Myocyte (in vitro differentiated cells): ENCODE measurements around the gene NAV1. TPM values are rescaled to one million over a fixed set of nuclear protein-coding genes. Genes with fewer than 3 reads are reported as not detected.

Experiments
- DNase-seq: peaks from one replicate; pipeline ENCODE4 v3.0.0-alpha.2; 2012; ENCODE audit warnings: low read depth
- total RNA-seq: library from RNA; depleted of rRNA; stranded (reverse); fragments of >200 nt; gene quantifications from 2 replicates; pipeline ENCODE4 v1.2.3, GENCODE V29; 2014

Gene NAV1
- total RNA-seq, 1 donor from 2014 or later = 30.5 TPM

DNA sequence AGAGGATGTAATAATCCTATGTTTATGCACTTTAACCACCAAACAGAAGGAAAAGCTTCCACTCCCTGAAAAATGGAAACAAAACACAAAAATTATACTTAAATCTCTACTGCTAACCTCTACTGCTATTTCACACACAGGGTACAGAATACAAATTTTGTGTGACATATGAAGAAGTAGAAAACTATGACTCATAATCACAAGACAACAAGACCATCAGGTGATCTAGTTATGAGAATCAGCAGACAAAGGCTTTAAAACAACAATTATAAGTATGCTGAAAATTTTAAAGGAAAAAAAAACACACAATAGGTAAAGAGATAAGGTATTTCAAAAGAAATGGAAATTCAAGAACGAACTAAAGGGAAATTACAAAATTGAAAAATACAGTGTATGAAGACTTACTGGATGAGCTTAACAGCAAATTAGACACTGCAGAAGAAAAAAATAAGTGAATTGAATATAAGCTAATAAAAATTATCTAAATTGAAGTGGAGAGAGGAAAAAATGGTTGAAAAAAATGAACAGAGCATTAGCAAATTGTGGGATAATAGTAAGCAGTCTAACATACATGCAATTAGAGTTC, 13.6 kb upstream of the NAV1 start:
- no peak for DNase-seq

DNA sequence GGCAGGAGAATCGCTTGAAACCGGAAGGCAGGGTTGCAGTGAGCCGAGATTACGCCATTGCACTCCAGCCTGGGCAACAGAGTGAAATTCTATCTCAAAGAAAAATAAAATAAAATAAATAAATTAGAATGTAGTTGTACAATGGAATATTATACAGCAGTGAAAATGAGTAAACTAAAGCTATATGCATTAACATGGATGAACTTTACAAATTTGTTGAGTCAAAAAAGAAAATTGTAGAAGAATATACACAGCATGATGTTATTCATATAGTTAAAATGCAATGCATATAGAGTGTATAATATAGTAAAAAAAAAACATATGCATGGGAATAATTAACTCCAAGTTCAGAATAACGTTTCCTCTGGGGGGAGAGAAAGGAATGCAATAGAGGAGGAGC, 11.0 kb upstream of the NAV1 start:
- DNase-seq = no peak

DNA sequence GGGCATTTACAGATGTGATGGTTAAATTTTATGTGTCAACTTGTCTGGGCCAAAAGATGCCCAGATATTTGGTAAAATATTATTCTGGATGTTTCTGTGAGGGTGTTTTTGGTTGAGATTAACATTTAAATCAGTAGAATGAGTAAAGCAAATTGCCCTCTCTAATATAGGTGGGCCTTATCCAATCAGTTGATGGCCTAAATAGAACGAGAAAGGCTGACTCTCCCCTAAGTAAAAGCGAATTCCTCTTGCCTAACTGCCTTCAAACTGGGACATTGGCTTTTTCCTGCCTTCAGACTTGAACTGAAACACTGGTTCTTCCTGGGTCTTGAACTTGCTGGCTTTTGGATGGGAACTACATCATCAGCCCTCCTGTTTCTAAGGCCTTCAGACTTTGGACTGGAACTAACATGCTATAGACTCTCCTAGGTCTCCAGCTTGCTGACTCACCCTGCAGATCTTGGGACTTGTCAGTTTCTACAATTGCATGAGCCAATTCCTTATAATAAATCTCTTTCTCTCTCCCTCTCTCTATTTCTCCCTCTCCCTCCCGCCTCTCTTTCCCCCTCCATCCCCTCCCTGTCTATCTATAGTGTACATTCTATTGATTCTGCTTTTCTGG, 10.2 kb upstream of the NAV1 start:
- no peak for DNase-seq

DNA sequence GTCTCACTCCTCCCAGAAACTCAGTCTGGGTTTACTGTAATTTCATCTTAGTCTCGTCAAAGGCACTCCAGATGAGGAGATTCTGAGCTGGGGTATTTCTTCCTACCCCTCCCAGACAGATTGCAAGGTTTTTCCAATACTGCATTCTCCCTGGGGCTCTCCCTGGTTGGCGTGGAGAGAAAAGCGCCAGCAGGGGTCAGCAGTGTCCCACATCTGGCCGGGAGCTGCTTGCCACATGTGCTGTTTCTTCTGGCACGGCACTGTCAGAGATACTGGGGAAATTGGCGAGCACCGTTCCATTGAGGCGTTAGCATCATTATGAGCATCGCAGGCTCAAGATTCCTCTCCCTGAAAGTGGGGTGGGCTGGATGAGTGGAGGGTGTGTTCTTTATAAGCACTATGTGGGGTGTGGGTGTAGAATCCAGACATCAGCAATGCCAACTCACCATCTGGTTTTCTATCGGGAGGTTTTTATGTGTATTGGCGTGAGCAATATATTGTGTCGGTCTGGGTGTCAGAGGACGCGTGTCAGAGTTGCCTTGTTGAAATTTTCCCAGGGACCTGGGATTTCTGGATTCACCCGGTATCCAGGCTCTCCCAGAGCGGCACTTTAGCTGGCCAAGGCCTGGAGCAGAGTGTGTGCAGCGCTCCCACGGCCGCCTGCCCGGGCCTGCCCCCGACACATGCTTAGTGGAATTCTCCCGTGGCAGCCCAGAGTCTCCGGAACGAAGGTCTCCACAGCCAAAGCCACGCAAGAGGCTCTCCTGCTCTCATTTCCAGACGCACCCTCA, 8.0 kb upstream of the NAV1 start:
- DNase-seq = peak; percentile 91

DNA sequence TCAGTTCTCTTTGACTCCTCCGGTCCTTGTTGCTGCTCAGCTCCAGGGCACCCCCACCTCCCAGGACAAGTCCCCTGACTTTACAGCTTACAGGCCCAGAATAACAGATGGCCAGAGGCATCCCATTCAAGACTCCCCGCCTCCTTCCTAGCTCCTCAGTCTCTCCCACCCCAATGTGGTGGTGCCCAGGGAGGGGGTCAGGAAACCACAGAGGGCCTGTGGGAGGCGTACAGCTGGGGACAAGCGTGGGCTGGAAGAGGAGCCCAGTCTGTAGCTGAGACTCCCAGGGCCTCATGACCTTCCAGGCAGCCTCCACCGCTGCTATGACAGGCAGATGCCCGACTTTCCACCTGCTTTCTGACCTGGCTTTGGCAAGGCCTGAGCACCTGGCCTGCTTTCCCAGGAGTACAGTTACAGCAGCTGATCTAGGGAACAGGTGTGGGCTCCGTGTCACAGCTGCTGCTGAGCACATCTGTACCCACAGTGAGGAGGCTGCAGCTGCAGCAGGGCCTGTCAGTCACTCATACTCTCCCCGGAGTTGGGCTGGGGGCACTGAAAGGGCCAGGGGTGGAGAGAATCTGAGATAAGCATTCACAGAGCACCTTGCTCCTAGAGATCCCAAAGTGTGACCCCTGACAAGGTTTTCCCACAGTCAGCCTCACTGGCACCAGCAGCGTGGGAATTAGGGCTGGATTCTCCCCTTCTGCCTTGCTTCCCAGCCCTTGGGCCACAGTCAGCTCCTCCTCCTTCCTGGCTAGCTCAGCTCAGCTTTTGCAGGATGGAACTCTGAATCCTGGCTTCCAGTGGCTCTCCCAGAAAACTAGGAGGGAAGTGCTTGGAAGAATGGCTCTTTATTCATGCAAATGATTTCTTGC, 7.1 kb upstream of the NAV1 start:
- DNase-seq = peak; percentile 97

DNA sequence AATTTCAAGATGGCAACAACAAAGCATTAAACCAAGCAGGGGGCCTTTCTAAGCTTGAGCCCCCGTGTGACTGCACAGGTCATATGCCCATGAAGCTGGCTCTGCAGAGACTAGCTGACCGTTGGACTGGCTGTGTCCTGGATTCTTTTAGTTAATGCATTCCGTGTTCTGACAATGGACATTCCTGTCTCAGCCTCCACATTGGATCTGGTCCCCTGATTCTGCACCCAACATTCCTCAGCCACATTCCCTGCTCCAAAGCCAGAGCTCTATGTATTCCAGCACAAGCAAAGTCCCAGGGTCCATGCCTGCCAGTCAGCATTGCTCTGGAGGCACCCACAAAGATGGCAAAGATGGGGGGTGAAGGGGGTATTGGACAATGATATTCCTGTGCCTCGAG, 5.1 kb upstream of the NAV1 start:
- DNase-seq = no peak

DNA sequence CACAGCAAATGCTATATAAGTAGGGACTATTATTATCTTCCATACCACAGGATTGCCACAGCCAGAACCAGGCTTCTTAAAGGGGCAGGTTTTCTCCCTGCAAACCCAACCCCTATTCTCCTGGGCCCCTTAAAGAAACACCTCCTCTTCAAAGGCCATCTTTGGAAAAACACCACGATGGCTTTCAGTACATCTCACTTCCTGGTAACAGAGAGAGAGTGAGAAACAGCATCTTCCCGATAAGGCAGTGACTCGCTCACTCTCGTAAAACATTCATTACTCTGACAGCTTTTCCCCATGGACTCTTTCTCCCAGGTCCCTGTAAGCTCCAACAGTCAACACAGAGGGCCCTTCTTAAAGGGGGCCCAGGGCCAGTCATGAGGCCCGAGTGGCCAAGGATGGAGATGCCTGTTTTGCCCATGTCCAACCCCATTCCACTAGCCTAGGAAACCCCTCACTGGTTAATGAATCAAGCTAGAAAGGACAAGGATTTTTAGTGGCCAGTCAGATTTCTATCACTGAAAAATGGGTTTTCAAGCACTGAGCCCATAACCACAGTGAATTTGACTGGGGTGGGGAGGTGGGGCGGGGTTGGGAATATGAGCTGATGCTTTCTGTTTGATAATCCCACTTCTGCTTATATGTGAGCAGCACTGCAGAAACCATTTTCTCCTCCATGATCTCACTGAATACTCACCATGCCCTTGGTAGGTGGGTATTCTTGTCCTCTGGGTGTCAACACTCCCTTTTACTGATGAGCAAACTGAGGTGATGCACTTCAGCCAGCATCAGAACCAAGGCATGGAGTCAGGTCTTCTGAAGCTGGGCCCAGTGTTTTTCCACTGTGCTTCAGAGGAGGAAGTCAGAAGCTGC, 3.6 kb upstream of the NAV1 start:
- DNase-seq = peak; percentile 34

DNA sequence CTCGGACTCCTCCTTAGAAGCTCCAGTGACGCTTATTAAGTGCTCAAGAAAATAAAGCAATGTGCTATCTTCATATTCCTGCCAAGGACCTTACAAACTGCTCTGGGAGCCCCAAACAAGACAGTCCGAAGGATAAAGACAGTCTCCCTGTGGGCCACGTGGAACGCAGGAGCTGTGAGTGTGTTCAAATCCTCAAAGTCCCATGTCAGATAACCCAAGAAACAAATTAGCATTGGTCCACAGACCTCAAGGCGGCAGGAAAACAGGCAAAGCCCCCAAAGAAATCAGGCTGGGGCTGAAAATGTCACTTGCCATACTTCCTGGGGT, 3.0 kb upstream of the NAV1 start:
- no peak for DNase-seq

DNA sequence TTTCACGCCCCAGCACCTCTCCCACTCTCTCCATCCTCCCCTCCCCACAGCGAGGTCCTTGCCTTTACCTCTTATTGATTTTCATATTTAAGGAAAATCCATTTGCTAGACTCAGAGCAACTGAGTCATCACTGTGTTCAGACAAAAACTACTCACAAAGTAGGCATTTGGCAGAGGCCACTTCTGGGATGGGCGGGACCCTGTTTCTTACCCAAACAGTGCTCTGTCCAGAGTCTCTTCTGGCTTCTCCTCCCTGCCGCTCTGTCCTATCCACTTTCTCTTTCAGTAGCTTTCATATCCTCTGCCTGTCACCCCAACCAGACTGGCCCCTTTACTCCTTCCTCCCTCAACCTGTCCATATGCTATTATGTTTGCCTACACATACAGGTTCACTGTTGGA, 2.4 kb upstream of the NAV1 start:
- DNase-seq = peak; percentile 58

DNA sequence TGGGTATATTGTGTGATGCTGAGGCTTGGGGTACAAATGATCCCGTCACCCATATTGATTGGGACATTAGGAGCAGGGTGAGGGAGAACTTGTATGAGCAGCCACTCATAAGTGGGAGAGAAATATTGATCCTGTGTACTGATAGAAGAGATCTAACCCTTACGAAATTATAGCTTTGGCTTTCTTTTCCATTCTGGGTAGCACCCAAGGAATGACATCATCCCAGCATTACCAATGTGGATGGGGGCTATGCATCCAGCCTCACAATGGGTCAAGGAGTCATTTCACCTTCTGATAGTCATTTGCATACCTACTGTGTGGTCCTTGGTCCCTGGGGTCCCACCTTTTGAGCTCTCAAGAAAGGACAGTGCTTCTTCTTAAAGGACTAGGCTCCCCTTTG, 1.9 kb upstream of the NAV1 start:
- no peak for DNase-seq

DNA sequence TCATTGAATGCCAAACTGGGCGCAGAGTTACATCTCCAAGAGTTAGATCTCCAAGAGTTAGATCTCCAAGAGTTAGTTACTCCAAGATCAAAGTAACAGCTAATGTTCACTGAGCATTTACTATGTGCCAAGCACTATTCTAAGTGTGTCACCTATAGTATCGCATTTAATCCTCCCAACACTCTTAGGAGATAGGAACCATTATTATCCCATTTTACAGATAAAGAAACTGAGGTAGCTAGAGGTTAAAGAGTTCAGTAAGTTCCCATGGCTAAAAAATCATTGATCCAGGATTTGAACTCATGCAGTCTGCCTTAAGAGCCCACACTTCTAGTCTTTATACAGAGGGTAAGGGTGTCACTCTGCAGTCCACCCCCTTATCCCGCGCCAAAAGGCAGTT, 1.5 kb upstream of the NAV1 start:
- DNase-seq = no peak

DNA sequence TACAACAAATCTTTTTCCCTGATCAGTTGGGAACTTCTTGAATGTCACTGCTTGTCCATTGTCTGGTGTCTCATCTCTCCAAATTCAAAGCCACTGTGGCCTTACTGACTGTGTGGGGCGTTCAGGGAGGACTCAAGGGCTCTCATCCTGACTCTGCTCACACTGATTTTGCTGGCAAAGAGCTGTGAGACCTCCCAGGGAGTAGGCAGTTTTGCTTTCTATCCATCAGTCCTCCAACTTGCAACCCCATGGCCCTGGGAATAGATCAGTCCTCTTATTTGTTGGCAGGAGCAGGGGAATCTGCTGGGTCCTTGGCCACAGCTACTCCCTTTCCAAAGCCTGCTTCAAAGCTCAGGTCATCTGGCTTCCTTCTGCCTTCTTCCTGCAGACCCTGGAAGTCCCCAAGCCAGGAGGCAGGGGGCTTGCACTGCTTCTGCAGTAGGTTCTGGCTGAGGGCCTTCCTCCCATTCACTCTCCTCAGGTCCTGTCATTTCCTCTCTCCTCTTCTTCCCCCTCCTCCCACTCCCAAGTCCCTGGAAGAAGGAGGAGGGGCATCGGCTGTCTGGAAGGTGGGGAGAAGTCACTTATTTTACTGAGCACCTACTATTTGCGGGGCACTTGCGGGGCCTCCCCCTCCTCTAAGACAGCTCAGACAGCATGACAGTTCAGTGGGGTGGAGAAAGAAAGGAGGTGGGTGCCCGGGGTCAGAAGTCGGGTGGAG, 876 bp upstream of the NAV1 start:
- DNase-seq = no peak

DNA sequence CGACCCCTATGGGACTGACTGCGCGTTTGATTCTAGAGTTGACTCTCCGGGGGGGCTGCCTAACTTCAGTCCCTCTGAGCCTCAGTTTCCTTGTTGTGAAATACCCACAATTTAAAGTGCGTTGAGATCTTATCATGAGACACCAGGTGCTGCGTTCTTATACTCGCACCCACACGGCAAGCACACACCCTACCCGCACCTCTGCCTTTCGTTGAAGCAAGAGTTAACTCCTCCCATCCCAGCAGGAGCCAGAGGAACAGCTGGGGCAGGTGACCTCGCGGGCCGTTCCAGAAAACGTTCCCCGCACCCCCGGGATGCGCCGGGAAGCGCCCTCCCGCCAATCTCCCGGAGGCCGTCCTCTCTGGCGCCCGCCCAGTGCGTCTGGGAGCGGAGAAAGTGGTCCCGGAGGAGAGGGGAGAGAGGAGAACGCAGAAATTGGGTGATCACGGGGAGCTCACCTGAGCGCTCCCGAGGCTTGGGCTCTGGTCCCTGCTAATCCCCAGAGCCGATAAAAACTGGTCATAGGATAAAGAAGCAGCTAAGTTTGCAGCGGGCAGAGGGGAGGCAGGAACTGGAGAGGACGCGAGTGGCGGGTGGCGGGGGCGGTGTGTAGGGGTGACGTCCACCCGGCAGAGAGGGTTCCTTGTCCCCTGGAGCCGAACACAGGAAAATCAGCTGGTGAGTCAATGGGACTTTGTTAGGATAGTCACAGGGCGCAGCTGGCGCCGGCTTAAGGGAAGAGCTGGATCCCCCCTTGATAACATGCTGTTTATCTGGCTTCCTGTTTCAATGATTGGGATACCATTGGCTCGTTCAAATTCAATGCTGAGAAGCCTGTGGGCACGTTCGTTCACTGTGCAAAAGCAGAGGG, 869 bp downstream of the NAV1 start:
- DNase-seq = peak; percentile 86

DNA sequence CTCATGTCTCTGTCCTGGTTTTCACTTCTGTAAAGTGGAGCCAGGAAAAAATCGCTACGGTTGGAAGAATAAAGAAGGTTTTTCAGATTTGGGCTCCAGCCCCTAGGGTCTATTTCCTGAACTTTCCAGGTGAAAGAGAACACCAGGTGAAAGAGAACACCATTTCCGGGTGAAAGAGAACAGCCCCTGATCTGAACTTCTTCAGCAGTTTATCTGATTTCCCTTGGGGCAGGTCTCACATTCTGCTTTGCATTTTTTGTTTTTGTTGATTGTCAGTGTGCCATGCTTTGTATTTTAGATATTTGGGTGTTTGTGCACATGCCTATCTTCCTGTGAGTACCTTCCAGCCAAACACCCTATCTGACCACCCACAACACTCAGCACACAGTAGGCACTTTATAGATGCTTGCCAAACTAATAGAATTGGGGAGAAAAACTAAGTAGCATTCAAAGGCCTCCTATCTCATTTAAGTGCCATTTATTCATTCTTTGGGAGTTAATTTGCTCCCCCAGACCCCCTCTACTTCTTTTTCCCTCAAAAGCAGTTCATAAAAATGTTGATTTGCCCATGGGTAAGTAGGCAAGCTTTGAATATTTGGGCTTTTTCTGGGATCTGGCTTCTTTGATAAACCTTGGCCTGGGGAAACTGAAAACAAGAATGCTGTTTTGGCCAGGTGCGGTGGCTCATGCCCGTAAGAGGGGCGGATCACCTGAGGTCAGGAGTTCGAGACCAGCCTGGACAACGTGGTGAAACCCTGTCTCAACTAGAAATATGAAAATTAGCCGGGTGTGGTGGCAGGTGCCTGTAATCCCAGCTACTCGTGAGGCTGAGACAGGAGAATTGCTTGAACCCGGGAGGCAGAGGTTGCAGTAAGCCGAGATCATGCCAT, 2.2 kb downstream of the NAV1 start:
- DNase-seq = no peak

DNA sequence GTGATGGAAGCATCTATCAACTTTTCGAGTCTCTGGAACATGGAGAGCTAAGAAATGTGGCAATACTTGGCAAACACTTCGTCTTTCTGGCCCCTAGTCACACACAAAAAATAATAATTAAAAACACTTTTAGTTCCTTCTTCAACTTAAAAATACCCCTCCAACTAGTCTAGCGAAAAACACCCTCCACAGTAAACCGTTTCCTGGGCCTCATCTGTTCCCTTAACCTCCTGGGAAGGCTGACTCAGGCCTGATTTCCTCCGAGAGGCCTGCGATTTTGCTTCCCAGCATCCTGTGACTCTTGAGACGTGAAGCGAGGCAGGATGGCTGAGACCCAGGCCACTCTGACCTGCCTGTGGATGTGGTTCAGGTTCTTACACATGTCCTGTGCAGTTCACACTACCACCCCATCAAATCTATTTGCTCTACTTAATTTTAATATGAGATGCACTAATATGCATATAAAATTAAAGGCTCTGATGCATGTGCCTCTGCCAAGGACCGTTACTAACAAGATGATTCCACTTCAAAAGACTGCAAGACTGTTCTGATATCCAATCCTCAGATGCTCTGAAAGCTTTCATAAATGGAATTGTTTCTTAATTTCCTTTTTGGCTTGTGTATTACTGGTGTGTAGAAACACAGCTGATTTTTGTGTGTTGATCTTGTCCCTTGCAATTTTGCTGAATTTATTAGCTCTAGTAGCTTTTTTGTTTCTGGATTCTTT, 3.5 kb downstream of the NAV1 start:
- DNase-seq = peak; percentile 57

DNA sequence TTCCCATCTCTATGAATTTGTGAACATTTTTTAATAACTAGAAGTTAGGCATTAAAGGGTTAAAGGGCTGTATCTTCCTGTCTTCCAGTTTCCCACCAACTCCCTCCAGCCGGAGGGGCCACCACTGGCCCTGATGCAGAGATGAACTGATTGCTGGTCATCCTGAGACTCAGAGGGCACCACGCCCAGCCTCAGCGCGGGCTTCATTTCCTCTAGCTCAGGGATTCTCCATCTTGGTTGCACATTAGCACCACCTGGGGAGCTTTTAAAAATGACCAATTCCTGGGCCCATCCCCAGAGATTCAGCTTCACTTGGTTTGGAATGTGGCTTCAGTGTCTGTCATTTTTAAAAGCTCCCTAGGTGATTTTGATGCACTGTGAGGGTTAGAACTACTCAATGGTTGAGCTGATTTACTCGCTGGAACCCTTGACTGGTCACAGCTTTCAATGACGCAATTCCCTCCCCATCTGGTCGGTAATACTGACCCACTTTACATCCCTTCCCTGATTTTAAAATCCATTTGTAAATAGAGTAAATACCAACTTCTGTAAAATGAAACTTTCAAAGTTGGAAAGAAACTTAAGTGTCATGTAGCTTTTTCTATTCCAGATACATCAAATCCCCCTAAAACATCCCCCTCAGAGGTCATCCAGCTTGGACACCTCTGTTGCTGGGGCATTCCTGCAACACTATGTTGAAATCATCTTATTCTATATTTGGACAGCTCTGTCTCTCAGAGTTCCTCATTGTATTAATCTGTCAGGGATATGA, 5.1 kb downstream of the NAV1 start:
- DNase-seq = no peak

DNA sequence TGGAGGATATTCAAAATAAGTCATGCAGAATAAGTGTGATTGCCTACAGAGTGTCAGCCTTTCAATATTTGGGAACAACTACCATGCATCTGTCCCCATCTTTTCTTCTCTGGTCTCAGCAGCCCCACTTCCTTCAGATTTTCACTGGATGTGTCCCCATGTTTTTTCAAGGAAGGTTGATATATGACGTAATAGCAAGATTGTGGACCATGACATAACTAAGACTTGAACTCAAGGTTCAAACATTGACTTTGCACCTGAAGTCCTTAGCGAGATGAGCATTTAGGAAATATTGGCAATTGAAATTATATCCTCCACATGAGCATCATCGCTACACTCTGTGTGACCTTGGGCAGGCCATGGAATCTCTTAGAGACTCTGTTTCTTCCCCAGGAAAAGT, 5.8 kb downstream of the NAV1 start:
- no peak for DNase-seq
